HUES6 (cell line): Measurements from ENCODE around the gene ZNF532.
"Not testable (repeated sequence)": the region's sequence is repeated elsewhere in the genome, so short reads cannot be mapped to it uniquely, and the experiment has no call there.

ENCODE experiments used
- H3K27ac ChIP-seq: 2 replicates; pipeline ENCODE4 v1.7.0; 2013; ENCODE audit warnings: low read depth, mild to moderate bottlenecking, low read length, inconsistent platforms
- H3K27me3 ChIP-seq: 2 replicates; pipeline ENCODE4 v1.6.1; 2013; ENCODE audit warnings: low read length; ENCODE audit not compliant: control insufficient read depth, insufficient read depth
- H3K36me3 ChIP-seq: 2 replicates; pipeline ENCODE4 v1.6.1; 2013; ENCODE audit warnings: low read length; ENCODE audit not compliant: control insufficient read depth, insufficient read depth
- H3K4me1 ChIP-seq: 2 replicates; pipeline ENCODE4 v1.6.1; 2013; ENCODE audit warnings: low read length; ENCODE audit not compliant: control insufficient read depth, insufficient read depth
- H3K4me3 ChIP-seq: 2 replicates; pipeline ENCODE4 v1.5.1; 2013; ENCODE audit warnings: low read depth, low read length
- H3K9ac ChIP-seq: one replicate; pipeline ENCODE4 v1.6.1; 2013; ENCODE audit warnings: mild to moderate bottlenecking, low read length
- H3K9me3 ChIP-seq: 2 replicates; pipeline ENCODE4 v1.6.1; 2013; ENCODE audit warnings: low read depth, low read length; ENCODE audit not compliant: control insufficient read depth, insufficient read depth

The ZNF532 gene

GRCh38 chr18:58848685-58849084 lies 16.0 kb upstream of the ZNF532 start:
- Histone ChIP-seq H3K9me3 (no peaks in the 10 kb centered on the region), H3K27ac (peak overlapping the region; percentile 91), H3K36me3 (no peaks in the 10 kb centered on the region), H3K27me3 (no peaks in the 10 kb centered on the region), H3K4me3 (peak overlapping the region; percentile 30; the same call in 1 of the 2 replicates), H3K4me1 (peaks cover 64% of the 10 kb centered on the region), H3K9ac (peak overlapping the region; percentile 84)

GRCh38 chr18:58850786-58851469 lies 13.7 kb upstream of the ZNF532 start:
- Histone ChIP-seq H3K27ac (peak overlapping the region; percentile 24; the same call in 1 of the 2 replicates), H3K27me3 (no peaks in the 10 kb centered on the region), H3K36me3 (no peaks in the 10 kb centered on the region), H3K4me1 (peaks cover 52% of the 10 kb centered on the region), H3K9me3 (no peaks in the 10 kb centered on the region), H3K4me3 (peak overlapping the region; percentile 15; the same call in 1 of the 2 replicates), H3K9ac (peak overlapping the region; percentile 73)

- H3K9ac ChIP-seq, result no peak overlapping the region
- H3K27me3 ChIP-seq, result no peaks in the 10 kb centered on the region
- no peak overlapping the region for H3K4me3 ChIP-seq
- no peak overlapping the region for H3K27ac ChIP-seq
- peaks cover 44% of the 10 kb centered on the region for H3K4me1 ChIP-seq
- no peaks in the 10 kb centered on the region for H3K36me3 ChIP-seq
- H3K9me3 ChIP-seq, result no peaks in the 10 kb centered on the region
Measured at GRCh38 chr18:58851856-58852255, 12.8 kb upstream of the ZNF532 start.

- Histone ChIP-seq H3K4me3 (no peak overlapping the region), H3K27ac (no peak overlapping the region), H3K9me3 (no peaks in the 10 kb centered on the region), H3K9ac (no peak overlapping the region), H3K36me3 (no peaks in the 10 kb centered on the region), H3K4me1 (peaks cover 39% of the 10 kb centered on the region), H3K27me3 (no peaks in the 10 kb centered on the region)
Measured at GRCh38 chr18:58852629-58853028, 12.0 kb upstream of the ZNF532 start.

GRCh38 chr18:58853561-58853960 lies 11.1 kb upstream of the ZNF532 start:
- Histone ChIP-seq H3K4me3 (no peak overlapping the region), H3K36me3 (no peaks in the 10 kb centered on the region), H3K4me1 (peaks cover 35% of the 10 kb centered on the region), H3K27ac (no peak overlapping the region), H3K9ac (no peak overlapping the region), H3K9me3 (no peaks in the 10 kb centered on the region), H3K27me3 (no peaks in the 10 kb centered on the region)

- H3K4me3 ChIP-seq, H3K9me3 ChIP-seq, H3K9ac ChIP-seq, H3K36me3 ChIP-seq, H3K27me3 ChIP-seq, H3K27ac ChIP-seq: not testable (repeated sequence)
- peaks cover 38% of the 10 kb centered on the region for H3K4me1 ChIP-seq
Measured at GRCh38 chr18:58855521-58855920, 9.2 kb upstream of the ZNF532 start.

- no peak overlapping the region for H3K9ac ChIP-seq
- no peaks in the 10 kb centered on the region for H3K36me3 ChIP-seq
- peaks cover 38% of the 10 kb centered on the region for H3K4me1 ChIP-seq
- H3K27ac ChIP-seq, result no peak overlapping the region
- H3K9me3 ChIP-seq, result no peaks in the 10 kb centered on the region
- H3K27me3 ChIP-seq, result no peaks in the 10 kb centered on the region
- no peak overlapping the region for H3K4me3 ChIP-seq
Measured at GRCh38 chr18:58856881-58857280, 7.8 kb upstream of the ZNF532 start.

GRCh38 chr18:58858591-58859468 lies 5.8 kb upstream of the ZNF532 start:
- H3K36me3 ChIP-seq, result no peaks in the 10 kb centered on the region
- H3K4me3 ChIP-seq, result peak overlapping the region; percentile 24; the same call in 1 of the 2 replicates
- peaks cover 43% of the 10 kb centered on the region for H3K4me1 ChIP-seq
- peak overlapping the region; percentile 99; the same call in 1 of the 2 replicates for H3K27ac ChIP-seq
- H3K9ac ChIP-seq, result peak overlapping the region; percentile 44
- no peaks in the 10 kb centered on the region for H3K9me3 ChIP-seq
- H3K27me3 ChIP-seq, result no peaks in the 10 kb centered on the region

- H3K27me3 ChIP-seq, result no peaks in the 10 kb centered on the region
- H3K4me1 ChIP-seq, result peaks cover 48% of the 10 kb centered on the region
- H3K9me3 ChIP-seq, result no peaks in the 10 kb centered on the region
- H3K27ac ChIP-seq, result peak overlapping the region; percentile 99
- peak overlapping the region; percentile 34 for H3K9ac ChIP-seq
- H3K36me3 ChIP-seq, result peaks cover 4% of the 10 kb centered on the region
- H3K4me3 ChIP-seq, result 0 out of 2 replicates have a peak overlapping the region, but pooled peaks have one; percentile 24
Measured at GRCh38 chr18:58859907-58860306, 4.8 kb upstream of the ZNF532 start.

GRCh38 chr18:58860747-58861231 lies 3.9 kb upstream of the ZNF532 start:
- peak overlapping the region; percentile 99 for H3K27ac ChIP-seq
- no peaks in the 10 kb centered on the region for H3K27me3 ChIP-seq
- no peaks in the 10 kb centered on the region for H3K9me3 ChIP-seq
- peak overlapping the region; percentile 74; the same call in 1 of the 2 replicates for H3K4me3 ChIP-seq
- H3K9ac ChIP-seq, result peak overlapping the region; percentile 97
- peaks cover 56% of the 10 kb centered on the region for H3K4me1 ChIP-seq
- H3K36me3 ChIP-seq, result peaks cover 13% of the 10 kb centered on the region

- H3K27me3 ChIP-seq, result no peaks in the 10 kb centered on the region
- peaks cover 62% of the 10 kb centered on the region for H3K4me1 ChIP-seq
- peak overlapping the region; percentile 74 for H3K4me3 ChIP-seq
- H3K9ac ChIP-seq, result peak overlapping the region; percentile 97
- peak overlapping the region; percentile 99 for H3K27ac ChIP-seq
- H3K9me3 ChIP-seq, result no peaks in the 10 kb centered on the region
- peaks cover 18% of the 10 kb centered on the region for H3K36me3 ChIP-seq
Measured at GRCh38 chr18:58861353-58861752, 3.3 kb upstream of the ZNF532 start.
